GM11168 (cell line): Measurements from ENCODE around the gene EPS8L2.

Experiments
- in situ Hi-C: fragments of 300-500 bp; cut with MboI; formaldehyde crosslinking; loops from one replicate; pipeline ENCODE4 v1.12.0; 2022; ENCODE audit warnings: low sequenced_read_pairs; ENCODE audit not compliant: unreplicated experiment

EPS8L2 gene

DNA sequence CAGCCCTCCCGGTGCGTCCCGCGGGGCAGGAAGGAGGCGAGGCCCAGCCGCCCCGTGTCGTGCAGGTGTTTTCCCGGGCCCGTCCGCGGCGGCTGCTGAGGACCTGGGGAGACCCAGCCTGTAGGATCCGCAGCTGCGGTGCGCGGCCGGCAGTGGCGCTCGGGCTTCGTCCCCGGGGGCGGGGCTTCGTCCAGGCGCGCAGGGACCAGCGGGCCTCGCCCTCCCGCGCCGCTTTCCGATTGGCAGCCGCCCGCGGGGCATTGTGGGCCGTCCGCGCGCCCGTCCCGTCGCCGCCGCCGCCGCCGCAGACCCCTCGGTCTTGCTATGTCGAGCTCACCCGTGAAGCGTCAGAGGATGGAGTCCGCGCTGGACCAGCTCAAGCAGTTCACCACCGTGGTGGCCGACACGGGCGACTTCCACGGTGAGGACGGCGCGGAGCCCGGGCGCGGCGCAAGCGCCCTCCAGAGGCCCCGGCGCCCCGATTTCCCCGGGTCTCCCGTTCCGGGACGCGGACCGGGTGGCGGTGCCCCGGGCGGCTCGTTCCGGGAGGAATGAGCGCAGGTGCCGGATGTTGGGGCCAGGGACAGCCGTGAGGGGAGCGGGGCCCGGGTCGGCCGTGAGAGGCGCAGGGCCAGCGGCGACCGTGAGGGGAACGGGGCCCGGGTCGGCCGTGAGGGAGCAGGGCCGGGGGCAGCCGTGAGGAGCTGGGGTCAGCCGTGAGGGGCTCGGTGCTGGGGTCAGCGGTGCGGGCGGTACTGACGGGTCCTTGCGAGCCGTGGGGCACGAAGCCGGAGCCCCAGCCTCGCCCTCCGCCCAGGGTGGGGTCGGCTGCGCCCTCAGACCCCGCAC, 41.4 kb downstream of the EPS8L2 start, which contains the start of gene TALDO1:
Gene TALDO1, plus strand, starts transcription at position 307 of the 849 bp plus-strand sequence. Its CDS starts 18 bp downstream, at position 325.
- in situ Hi-C loops, result no loop called here

- in situ Hi-C loops, result no loop called here
Observed at GRCh38 chr11:748007-748359, 42.0 kb downstream of the EPS8L2 start.

- in situ Hi-C loops, result no loop called here
Observed at GRCh38 chr11:749731-750130, 43.7 kb downstream of the EPS8L2 start.

- in situ Hi-C loops, result loop anchor here (10.0 kb wide), 1 partner anchor 545 kb away; no protein-coding TSS in a partner anchor
Observed at GRCh38 chr11:760236-760635, 54.2 kb downstream of the EPS8L2 start.

DNA sequence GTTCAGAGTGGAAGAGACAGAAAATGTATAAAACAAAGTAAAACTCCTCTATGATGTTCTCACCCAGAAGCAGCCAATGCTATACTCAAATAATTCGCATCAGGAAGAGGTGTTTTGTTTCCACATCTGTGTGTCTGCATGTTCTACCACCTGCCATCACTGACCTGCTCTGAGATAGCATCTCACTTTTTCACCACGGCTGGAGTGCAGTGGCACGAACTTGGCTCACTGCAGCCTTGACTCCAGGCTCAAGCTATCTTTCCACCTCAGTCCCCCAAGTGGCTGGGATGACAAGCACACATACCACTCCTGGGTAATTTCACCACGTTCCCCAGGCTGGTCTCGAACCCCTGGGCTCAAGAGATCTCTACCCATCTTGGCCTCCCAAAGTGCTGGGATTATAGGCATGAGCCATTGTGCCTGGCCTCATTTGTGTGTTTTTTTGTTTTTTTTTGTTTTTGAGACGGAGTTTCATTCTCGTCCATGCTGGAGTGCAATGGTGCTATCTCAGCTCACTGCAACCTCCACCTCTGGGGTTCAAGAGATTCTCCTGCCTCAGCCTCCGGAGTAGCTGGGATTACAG, 55.6 kb downstream of the EPS8L2 start:
- in situ Hi-C loops, result loop anchor here (10.0 kb wide), 1 partner anchor 547 kb away; no protein-coding TSS in a partner anchor

DNA sequence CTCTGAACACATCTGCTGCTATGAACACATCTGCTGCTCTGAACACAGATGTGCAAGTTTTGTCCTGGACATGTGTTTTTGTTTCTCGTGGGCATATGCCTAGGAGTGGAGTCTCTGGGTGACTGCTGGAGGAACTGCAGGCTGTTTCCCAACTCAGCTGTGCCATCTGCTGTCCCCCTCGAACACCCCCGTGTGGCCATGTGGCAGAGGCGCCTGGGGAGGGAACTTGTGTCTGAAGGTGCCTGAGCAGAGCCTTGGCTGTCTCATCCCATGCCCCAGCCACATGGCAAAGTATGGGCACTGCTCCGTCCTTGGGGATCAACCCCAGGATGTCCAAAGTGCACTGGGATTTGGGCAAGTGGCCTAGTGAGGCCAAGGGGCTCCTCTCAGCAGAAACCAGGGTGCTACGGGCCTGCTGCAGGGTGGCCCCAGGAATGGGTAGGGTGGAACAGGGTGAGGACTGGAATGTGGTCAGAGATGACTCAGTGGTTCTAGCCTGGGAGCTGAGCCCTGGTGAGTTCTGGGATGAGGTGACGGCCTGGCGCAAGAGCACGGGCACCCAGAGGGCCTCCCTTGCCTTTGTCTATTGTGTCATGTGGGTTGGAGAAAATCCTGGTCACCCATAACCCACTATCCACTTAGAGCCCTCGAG, 56.5 kb downstream of the EPS8L2 start:
- in situ Hi-C loops, result loop anchor here (10.0 kb wide), 1 partner anchor 548 kb away; no protein-coding TSS in a partner anchor

DNA sequence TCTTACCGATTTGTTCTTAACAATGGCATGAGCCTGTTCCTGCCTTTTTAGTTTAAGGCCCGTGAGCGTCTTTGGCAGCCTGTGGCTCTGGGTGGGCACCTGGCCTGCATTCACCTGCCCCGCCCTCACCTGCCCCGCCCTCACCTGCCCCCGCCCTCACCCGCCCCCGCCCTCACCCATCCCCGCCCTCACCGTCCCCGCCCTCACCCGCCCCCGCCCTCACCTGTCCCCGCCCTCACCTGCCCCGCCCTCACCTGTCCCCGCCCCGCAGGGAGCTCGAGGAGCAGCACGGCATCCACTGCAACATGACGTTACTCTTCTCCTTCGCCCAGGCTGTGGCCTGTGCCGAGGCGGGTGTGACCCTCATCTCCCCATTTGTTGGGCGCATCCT, 57.0 kb downstream of the EPS8L2 start:
- in situ Hi-C loops, result loop anchor here (10.0 kb wide), 1 partner anchor 548 kb away; no protein-coding TSS in a partner anchor

DNA sequence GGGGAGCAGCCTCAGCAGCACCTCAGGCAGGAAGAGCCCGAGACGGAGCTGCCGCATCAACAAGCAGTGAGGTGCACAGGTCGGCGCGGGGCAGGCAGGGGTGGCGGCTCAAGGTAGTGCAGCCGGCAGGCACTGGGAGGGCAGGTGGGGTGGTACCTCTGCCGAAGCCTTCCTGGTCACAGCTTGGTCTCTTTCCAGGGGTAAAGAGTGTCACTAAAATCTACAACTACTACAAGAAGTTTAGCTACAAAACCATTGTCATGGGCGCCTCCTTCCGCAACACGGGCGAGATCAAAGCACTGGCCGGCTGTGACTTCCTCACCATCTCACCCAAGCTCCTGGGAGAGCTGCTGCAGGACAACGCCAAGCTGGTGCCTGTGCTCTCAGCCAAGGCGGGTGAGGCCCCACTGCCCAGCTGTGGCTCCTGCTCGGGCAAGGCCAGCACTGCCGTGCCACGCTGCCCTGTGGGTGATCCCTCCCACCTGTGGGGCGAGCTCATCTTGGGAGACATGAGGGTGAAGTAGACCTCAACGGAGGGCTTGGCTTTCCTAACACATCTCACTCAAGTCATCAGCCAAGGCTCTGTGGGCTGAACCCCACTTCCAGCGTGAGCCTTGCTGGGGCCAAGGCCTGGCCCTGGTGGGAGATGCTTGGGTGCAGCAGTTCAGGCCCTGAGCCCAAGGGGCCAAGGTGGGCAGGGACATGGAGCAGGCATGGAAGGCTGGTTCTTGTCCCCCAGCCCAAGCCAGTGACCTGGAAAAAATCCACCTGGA, 57.7 kb downstream of the EPS8L2 start:
- in situ Hi-C loops, result loop anchor here (10.0 kb wide), 1 partner anchor 549 kb away; no protein-coding TSS in a partner anchor

- in situ Hi-C loops, result loop anchor here (10.0 kb wide), 1 partner anchor 550 kb away; no protein-coding TSS in a partner anchor
Observed at GRCh38 chr11:764322-765024, 58.4 kb downstream of the EPS8L2 start.

- in situ Hi-C loops, result loop anchor here (10.0 kb wide), 1 partner anchor 550 kb away; no protein-coding TSS in a partner anchor
Observed at GRCh38 chr11:765025-765801, 59.2 kb downstream of the EPS8L2 start.

DNA sequence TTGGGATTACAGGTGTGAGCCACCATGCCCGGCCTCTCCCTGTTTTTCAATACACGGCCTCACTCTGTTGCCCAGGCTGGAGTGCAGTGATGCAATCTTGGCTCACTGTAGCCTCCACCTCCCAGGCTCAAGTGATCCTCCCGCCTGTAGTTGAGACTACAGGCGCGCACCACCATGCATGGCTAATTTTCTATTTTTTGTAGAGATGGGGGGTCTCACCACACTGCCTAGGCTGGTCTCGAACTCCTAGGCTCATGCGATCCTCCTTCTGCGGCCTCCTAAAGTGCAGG, 59.7 kb downstream of the EPS8L2 start:
- in situ Hi-C loops, result loop anchor here (10.0 kb wide), 1 partner anchor 551 kb away; no protein-coding TSS in a partner anchor

- in situ Hi-C loops, result loop anchor here (10.0 kb wide), 1 partner anchor 552 kb away; no protein-coding TSS in a partner anchor
Observed at GRCh38 chr11:766106-766935, 60.3 kb downstream of the EPS8L2 start.

- in situ Hi-C loops, result loop anchor here (10.0 kb wide), 1 partner anchor 552 kb away; no protein-coding TSS in a partner anchor
Observed at GRCh38 chr11:766936-767210, 60.8 kb downstream of the EPS8L2 start.

GRCh38 chr11:767238-767637, 61.2 kb downstream of the EPS8L2 start:
- in situ Hi-C loops, result loop anchor here (10.0 kb wide), 1 partner anchor 552 kb away; no protein-coding TSS in a partner anchor

DNA sequence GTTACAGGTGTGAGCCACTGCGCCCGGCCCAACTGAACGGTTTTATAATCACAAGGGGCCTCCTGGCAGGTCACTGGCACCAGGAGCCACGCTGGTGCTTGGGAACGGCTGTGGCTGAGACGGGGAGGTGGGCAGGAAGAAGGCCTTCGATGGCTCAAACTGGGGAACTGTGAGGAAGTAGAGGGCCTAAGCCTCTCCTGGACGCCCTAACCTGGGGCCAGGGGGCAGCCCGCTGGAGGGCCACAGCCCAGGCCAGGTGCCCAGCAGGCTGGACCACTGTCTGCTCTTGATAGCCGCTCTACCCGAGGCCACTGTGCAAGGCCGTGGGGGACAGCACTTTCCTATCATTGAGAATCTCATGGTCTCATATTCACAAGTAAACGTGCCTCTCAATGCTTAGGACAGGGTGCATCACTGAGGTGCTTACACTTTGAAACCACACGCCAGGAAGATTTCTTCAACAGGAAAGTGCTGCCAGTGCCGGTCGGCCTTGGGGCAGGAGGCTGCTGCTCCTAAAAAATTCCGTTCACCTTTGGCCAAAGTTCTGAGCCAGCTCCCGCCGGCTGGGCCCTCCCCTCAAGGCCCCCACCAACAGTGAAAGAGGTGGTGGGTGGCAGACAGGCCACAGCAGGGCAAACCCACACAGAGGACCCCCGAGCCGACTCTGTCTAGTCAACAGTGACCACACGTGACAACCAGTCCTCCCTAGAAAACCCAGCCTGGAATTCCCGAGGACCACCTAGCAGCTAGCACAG, 64.0 kb downstream of the EPS8L2 start:
- in situ Hi-C loops, result loop anchor here (10.0 kb wide), 1 partner anchor 555 kb away; no protein-coding TSS in a partner anchor

GRCh38 chr11:770642-771616, 64.9 kb downstream of the EPS8L2 start:
- in situ Hi-C loops, result no loop called here
